22Rv1 (cell line): ENCODE measurements around the gene FRY.

Experiments
- H3K27ac ChIP-seq: fragments of 450-650 bp; 2 replicates; pipeline ENCODE4 v1.5.1; 2017
- ZFX ChIP-seq: fragments of 450-650 bp; IDR thresholded peaks from 2 replicates; pipeline ENCODE4 v1.6.1; 2017; ENCODE audit warnings: antibody characterized with exemption, borderline replicate concordance
- TF ChIP-seq, protein P1 (sequence below): fragments of 450-650 bp; IDR thresholded peaks from 2 replicates; pipeline ENCODE4 v1.5.1; 2017; ENCODE audit warnings: mild to moderate bottlenecking

FRY gene

DNA sequence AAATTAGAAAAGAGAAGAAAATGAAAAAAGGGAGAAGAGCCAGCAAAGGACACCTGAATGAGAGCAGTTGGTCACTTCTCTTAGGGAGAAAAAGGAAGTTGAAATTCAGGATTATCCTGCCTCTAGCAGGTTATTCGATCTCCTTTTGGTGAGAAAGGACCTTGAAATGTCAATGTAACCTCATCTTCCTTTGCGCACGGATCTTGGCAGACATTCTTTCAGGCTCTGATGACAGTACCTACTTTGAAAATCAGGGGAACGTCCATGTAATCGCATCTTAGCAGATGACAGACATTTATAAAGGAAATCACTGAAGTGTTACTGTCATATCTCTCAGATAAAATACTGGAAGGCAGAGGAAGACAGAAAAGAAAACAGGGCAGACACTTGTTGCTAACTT, 36.7 kb downstream of the FRY start:
- TF ChIP-seq ZFX, result no peak
- TF ChIP-seq, protein P1, sequence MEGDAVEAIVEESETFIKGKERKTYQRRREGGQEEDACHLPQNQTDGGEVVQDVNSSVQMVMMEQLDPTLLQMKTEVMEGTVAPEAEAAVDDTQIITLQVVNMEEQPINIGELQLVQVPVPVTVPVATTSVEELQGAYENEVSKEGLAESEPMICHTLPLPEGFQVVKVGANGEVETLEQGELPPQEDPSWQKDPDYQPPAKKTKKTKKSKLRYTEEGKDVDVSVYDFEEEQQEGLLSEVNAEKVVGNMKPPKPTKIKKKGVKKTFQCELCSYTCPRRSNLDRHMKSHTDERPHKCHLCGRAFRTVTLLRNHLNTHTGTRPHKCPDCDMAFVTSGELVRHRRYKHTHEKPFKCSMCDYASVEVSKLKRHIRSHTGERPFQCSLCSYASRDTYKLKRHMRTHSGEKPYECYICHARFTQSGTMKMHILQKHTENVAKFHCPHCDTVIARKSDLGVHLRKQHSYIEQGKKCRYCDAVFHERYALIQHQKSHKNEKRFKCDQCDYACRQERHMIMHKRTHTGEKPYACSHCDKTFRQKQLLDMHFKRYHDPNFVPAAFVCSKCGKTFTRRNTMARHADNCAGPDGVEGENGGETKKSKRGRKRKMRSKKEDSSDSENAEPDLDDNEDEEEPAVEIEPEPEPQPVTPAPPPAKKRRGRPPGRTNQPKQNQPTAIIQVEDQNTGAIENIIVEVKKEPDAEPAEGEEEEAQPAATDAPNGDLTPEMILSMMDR, result no peak
- H3K27ac ChIP-seq, result no peak overlapping the region

GRCh38 chr13:32073180-32073864, 41.7 kb downstream of the FRY start:
- no peak overlapping the region; the same call in 1 of the 2 replicates for H3K27ac ChIP-seq
- TF ChIP-seq, protein P1, result no peak
- TF ChIP-seq ZFX, result no peak

DNA sequence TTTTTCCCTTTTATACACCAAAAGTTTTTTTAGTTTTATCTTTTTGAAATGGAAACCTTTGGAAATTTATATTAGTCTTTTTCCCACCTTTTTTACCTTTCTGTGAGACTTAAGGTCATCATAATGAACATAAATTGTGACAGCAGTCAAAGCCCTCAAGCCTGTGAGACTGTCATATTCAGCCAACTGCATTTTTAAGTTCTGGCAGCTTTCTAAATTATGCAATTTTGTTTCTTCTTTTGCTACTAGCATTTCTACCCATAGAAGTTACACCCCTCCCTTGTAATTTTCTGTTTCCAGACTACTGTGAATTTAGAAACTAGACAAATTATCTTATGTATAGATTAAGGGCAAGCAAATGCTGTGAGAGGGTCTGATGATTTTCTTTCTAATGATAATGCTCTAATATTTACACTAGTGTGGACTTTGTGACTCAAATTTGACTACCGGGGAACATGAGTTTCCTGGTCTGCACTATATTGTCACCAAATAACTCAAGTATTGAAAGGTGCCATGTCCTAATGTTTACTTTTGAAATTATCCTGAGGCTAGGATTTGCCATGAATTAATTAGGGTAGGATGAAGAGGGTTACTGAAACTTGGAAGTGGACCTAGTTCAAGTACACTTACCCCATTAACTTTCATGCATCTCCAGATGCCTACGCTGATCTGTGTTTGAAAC, 43.7 kb downstream of the FRY start:
- TF ChIP-seq, protein P1, result no peak
- no peak for TF ChIP-seq ZFX
- peak overlapping the region; percentile 15; the same call in 1 of the 2 replicates for H3K27ac ChIP-seq

- TF ChIP-seq ZFX, result no peak
- TF ChIP-seq, protein P1, result no peak
- H3K27ac ChIP-seq, result no peak overlapping the region
Observed at GRCh38 chr13:32079587-32079986, 48.0 kb downstream of the FRY start.

GRCh38 chr13:32080328-32080744, 48.8 kb downstream of the FRY start:
- no peak overlapping the region for H3K27ac ChIP-seq
- TF ChIP-seq, protein P1, result no peak
- no peak for TF ChIP-seq ZFX

GRCh38 chr13:32081591-32081990, 50.0 kb downstream of the FRY start:
- TF ChIP-seq, protein P1, result no peak
- TF ChIP-seq ZFX, result no peak
- H3K27ac ChIP-seq, result no peak overlapping the region

DNA sequence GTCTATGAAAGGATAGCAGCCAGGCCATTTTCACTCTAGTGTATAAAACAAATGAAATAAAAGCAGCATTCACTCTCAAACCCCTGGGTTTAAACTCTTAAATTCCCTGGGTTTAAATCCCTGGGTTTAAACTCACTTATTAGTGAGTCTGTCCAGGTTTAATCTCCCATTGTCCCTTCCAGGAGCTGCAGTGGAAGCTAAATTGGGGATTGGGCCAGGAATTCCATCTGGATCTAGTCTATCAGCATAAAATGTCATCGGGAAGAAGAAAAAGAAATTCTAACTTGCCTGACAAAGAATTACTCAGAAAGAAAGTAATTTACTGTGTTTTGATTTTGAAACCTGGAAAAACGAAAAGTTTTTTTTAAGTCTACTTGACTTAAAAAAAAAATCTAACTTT, 54.8 kb downstream of the FRY start:
- no peak overlapping the region for H3K27ac ChIP-seq
- TF ChIP-seq, protein P1, result no peak
- TF ChIP-seq ZFX, result no peak
